Psoas muscle (tissue), 8 donors: Measurements from ENCODE around the gene CABP2. TPM values are rescaled to one million over a fixed set of nuclear protein-coding genes. Genes with fewer than 3 reads are reported as not detected.

Experiments
- ATAC-seq, 4 donors: fragments of 200-7000 bp; cut with Tn5 transposase; one replicate each; pipeline ENCODE4 v1.9.1; 2020; ENCODE audit warnings: moderate library complexity in 3 of 4, mild to moderate bottlenecking in 2 of 4
- DNase-seq, 2 donors: peaks; one replicate each; pipeline ENCODE4 v3.0.0-alpha.2; 2020
- H3K27ac ChIP-seq: fragments of 200-600 bp; one replicate; pipeline ENCODE4 v1.8.0; 2022
- H3K27me3 ChIP-seq, 3 donors: fragments of 200-600 bp in 1 of 3; one replicate each; pipeline versions ENCODE4 v1.6.1 to v1.8.0; 2013 to 2022; ENCODE audit warnings: low read length in 2 of 3, mild to moderate bottlenecking in 2 of 3, moderate library complexity in 1 of 3; ENCODE audit not compliant: insufficient read depth in 3 of 3
- H3K36me3 ChIP-seq, 2 donors: fragments of 200-600 bp in 1 of 2; one replicate each; pipeline versions ENCODE4 v1.6.1 to v1.8.0; 2013 to 2022; ENCODE audit warnings: low read depth in 1 of 2, mild to moderate bottlenecking in 1 of 2, moderate library complexity in 1 of 2; ENCODE audit not compliant: insufficient read depth in 1 of 2
- H3K4me1 ChIP-seq: fragments of 200-600 bp; one replicate; pipeline ENCODE4 v1.8.0; 2022
- H3K4me3 ChIP-seq: fragments of 200-600 bp; one replicate; pipeline ENCODE4 v1.8.0; 2022; ENCODE audit warnings: mild to moderate bottlenecking
- H3K9me3 ChIP-seq: fragments of 200-600 bp; one replicate; pipeline ENCODE4 v1.8.0; 2022
- CTCF ChIP-seq: fragments of 200-600 bp; IDR thresholded peaks from one replicate; pipeline ENCODE4 v1.8.0; 2022; ENCODE audit warnings: antibody characterized with exemption
- whole genome bisulfite sequencing, 3 donors: extraction: QIAGEN DNeasy Blood & Tissue Kit; methylation state at CpG; one replicate each; pipeline versions ENCODE4 v1.1.6 to v1.1.7; 2013; 5-methylcytosine and 5-hydroxymethylcytosine counted together
- intact Hi-C, 2 donors: fragments of 100-400 bp; cut with DNase I; formaldehyde crosslinking; loops; one replicate each; pipeline versions ENCODE4 v1.11.0 to v1.14.2; 2022
- polyA plus RNA-seq, 3 donors: library from polyadenylated mRNA; stranded (reverse); fragments of 200-250 nt; gene quantifications; one replicate each; pipeline ENCODE4 v1.2.3, GENCODE V29; 2013
- total RNA-seq, 4 donors: library from RNA; stranded (reverse); fragmentation: NEBNext Ultra II Directional in 2 of 4; extraction: Animal tissue kit (Norgen Biotek cat#: 25700) in 2 of 4; gene quantifications; one replicate each; pipeline versions ENCODE4 v1.2.1 to v1.2.4, GENCODE V29; 2021 to 2023
- donor health status: healthy with polysubstance abuse.
- donor health status: DM: no; HTN: no; CAD: no; lungs with moderate emphysema.
- donor health status: Bipolar disorder and iron deficiency.
- donor health status: healthy.
- donor health status: DM: yes; HTN: yes; CAD: no.
- donor health status: DM: no; HTN: no; CAD: no.
- donor health status: DM: no; HTN: no; CAD: no.
- donor health status: DM: yes; HTN: yes; CAD: no.

Gene CABP2
- total and polyA plus RNA-seq, 7 donors, result not detected

- no peak for TF ChIP-seq CTCF
- no peaks in the 10 kb centered on the region for H3K9me3 ChIP-seq
- DNase-seq (no peak), ATAC-seq (no peak)
- H3K27ac ChIP-seq, result no peak overlapping the region
- H3K36me3 ChIP-seq, result peaks cover 0 to 20% of the 10 kb centered on the region in 2 donors
- H3K27me3 ChIP-seq, result no peaks in the 10 kb centered on the region
- intact Hi-C loops, result no loop called here
- WGBS, 3 donors, result 90 to 92% (median 91%) methylated on average over 51 to 59 of the region's 59 CpGs
- H3K4me3 ChIP-seq, result no peak overlapping the region
- H3K4me1 ChIP-seq, result no peaks in the 10 kb centered on the region
Measured at GRCh38 chr11:67494371-67495233, 28.6 kb downstream of the CABP2 start.

- Histone ChIP-seq H3K4me3 (no peak overlapping the region), H3K27ac (no peak overlapping the region), H3K36me3 (peaks cover 0 to 27% of the 10 kb centered on the region in 2 donors), H3K27me3 (no peaks in the 10 kb centered on the region), H3K4me1 (no peaks in the 10 kb centered on the region), H3K9me3 (no peaks in the 10 kb centered on the region)
- intact Hi-C loops, result no loop called here
- ATAC-seq (no peak), DNase-seq (no peak)
- TF ChIP-seq CTCF, result no peak
- WGBS, 3 donors, result 95 to 96% (median 96%) methylated on average over 57 to 65 of the region's 65 CpGs
Measured at GRCh38 chr11:67493548-67494370, 29.5 kb downstream of the CABP2 start.

GRCh38 chr11:67492801-67493547 is 30.3 kb downstream of the CABP2 start:
- Histone ChIP-seq H3K4me3 (no peak overlapping the region), H3K4me1 (no peaks in the 10 kb centered on the region), H3K9me3 (no peaks in the 10 kb centered on the region), H3K27me3 (no peaks in the 10 kb centered on the region), H3K27ac (no peak overlapping the region), H3K36me3 (peaks cover 0 to 30% of the 10 kb centered on the region in 2 donors)
- WGBS, 3 donors, result 82 to 84% (median 83%) methylated on average over 46 of the region's 46 CpGs
- no peak for TF ChIP-seq CTCF
- DNase-seq, result no peak
- intact Hi-C loops, result no loop called here
- peak in 1 of 4 donors; percentile 4 for ATAC-seq

- Histone ChIP-seq H3K36me3 (peaks cover 0 to 38% of the 10 kb centered on the region in 2 donors), H3K27ac (no peak overlapping the region), H3K9me3 (no peaks in the 10 kb centered on the region), H3K4me1 (no peaks in the 10 kb centered on the region), H3K4me3 (no peak overlapping the region), H3K27me3 (no peaks in the 10 kb centered on the region)
- 76 to 81% (median 78%) methylated on average over 19 of the region's 19 CpGs for WGBS, 3 donors
- ATAC-seq (no peak), DNase-seq (no peak)
- TF ChIP-seq CTCF, result no peak
- intact Hi-C loops, result no loop called here
Measured at GRCh38 chr11:67492069-67492727, 31.0 kb downstream of the CABP2 start.
